Fibroblast of skin of scalp (primary cell): ENCODE results near the gene PPARG. TPM values are rescaled to one million over a fixed set of nuclear protein-coding genes. Genes with fewer than 3 reads are reported as not detected.
"Not testable (repeated sequence)": the region's sequence is repeated elsewhere in the genome, so short reads cannot be mapped to it uniquely, and the experiment has no call there.

ENCODE experiments used
- DNase-seq: peaks from one replicate; pipeline ENCODE4 v3.0.0-alpha.2; 2013
- polyA plus RNA-seq, 2 experiments: library from polyadenylated mRNA; unstranded; fragments of 120-200 nt; gene quantifications; one replicate each; pipeline ENCODE4 v1.2.1, GENCODE V29; 2013; ENCODE audit not compliant: insufficient read length in 2 of 2

Gene PPARG
- 6.1 TPM for polyA plus RNA-seq (2013, experiment 1 of 2; ENCODE audit: insufficient read length)
- polyA plus RNA-seq (2013, experiment 2 of 2; ENCODE audit: insufficient read length): 6.6 TPM

DNA sequence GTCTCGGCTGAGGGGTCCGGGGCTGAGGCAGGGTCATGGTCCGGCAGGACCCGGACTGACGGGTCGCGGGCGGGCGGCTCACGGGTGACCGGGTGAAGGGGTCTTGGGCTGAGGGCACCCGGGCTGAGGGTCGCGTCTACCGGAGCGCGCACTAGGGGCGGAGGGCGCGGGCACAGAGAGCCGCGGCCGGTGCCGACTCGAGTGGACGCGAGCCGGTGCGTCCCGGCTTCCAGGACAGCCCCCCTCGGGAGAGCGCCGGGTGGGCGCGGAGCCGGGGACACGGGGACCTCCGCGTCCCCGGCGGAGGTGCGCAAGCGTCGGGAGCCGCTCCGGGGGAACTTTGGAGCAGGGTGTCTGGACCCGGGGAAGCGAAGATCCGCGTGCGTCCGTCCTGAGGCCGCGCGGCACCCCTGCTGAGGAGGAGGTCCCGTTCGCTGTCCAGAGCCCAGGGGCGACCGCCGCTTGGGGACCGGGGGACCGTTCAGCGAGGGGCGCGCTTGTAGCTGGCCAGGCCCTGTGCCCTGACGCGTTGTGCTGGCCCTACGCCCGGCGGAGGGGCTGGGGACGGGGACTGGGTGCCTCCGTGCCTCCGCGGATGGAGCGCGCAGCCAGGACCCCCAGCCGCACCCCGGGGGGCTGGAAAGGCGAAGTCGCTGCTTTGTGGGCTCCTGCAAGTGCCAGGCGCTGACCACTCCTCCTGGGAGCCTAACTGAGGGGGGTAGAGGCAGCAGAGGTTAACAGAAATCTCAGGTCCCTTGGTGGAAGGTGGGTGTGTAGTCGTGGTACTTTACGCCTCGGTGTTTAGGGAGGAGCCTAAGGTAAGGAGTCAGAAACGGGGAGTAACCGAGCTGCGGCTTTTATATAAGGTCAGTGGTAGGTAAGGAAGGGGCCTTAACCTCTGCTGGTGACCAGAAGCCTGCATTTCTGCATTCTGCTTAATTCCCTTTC is at the start of gene PPARG:
PPARG (plus strand) TSS at position 889 of the 948 bp plus-strand sequence. CDS start 90,642 bp downstream, outside the sequence.
- no peak for DNase-seq

DNA sequence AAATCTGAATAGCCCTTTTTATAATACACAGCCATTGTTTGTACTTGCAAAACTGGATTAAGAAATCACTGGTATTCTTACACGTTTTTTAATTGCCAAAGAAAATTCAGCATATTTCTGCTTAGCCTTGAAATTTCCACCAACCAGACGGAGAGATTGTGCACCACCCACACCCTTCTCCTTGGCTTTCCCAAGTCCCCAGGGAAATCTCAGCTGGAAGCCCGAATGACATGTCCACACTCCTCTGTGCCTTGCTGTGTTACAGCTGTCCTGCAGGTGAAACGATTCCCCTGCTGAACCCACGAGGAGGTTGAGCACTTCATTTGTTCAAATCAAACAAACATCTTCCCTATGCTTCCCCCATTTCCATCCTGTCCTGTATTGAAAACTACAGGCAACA is 49.6 kb upstream of the PPARG start:
- no peak for DNase-seq

DNA sequence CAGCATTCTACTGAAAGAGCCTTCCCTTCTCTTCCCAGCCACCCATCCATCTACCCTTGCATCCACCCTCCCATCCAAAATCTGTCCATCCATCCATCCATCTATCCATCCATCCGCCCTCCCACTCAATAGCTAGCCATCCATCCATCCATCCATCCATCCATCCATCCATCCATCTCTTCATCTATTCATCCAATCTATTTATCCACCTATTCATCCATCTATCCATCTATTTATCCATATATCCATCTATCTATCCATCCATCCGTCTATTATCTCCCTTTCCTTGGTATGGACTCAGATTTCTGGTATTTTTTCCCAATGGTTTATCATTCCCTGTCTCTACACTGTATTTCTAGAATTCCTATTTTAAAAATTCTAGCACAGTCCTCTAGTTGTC is 46.1 kb upstream of the PPARG start:
- no peak for DNase-seq

DNA sequence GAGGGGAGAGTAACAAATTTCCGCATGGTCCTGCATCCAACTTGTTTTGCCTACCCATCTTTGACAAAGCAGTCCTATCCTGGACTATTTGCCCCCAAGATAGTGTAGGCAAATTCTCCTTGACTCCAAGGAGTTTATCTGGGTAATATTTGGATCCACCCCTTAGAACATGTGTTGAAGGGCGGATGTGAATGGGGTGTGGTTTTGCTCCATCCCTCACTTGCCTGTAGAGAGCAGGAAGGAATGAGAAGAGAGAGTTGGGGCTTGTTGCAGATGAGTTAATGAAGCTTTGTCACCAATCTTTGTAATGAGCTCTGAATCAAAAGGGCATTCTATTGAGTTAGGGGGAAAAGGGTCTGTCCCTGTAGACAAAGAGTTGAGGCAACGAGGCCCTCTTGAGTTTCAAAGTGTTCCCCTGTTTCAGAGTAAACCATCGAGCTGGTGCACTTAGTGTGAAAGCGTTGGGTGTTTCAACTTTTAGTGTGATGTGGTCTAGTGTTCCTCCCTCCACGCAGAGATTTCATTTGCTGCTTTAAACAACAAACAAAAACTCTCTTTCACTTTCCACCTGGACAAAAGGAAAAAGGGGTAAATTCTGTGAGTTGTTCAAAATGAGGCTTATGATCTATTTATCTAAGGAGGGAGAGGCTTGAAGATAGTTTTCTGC is 42.2 kb upstream of the PPARG start:
- no peak for DNase-seq

DNA sequence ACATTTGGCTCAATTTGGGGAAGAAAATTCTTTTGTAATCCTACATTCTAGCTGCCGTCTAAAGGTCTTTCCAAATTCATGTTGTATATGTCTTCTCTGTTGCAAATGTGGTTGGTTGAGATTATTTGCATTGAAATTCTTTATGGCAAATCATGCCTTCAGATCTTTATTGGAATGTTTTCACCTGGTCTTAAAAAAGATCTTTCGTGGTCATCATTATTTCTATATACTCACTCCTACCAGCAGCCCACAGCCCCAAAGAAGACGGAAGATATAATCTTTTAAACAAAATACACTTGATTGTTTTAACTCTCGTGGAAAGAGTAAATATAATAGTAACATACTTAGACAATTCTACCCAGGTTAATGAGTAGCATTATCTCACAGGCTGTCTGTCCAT is 41.5 kb upstream of the PPARG start:
- DNase-seq: no peak

DNA sequence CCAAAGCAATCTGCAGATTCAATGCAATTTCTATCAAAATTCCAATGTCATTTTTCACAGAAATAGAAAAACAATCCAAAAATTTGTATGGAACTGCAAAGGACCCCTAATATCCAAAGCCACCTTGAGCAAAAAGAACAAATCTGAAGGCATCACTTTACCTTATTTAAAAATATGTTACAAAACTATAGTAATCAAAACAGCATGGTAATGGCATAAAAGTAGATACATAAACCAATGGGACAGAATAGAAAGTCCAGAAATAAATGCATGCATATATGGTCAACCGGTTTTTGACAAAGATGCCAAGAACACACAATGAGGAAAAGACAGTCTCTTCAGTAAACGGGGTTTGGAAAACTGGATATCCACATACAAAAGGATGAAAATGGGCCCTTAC is 39.4 kb upstream of the PPARG start:
- no peak for DNase-seq

DNA sequence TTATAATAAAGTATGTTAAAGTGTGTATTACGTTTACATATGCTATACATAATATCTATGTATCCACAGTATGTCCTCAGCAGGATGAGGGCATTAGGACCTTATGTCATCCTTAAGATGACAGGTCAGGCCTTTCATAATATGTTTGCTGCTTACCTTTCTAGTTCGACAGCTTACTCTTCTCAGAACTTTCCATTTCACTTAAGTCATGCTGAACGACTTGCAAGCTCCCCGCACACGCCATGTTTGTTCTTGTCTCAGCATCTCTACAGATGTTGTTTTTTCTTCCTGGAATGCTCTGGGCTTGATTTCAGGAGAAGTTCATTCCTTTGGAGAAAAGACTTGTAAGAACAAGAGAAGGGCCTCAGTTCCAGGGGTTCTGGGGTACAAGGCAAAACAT is 36.0 kb upstream of the PPARG start:
- DNase-seq: no peak

DNA sequence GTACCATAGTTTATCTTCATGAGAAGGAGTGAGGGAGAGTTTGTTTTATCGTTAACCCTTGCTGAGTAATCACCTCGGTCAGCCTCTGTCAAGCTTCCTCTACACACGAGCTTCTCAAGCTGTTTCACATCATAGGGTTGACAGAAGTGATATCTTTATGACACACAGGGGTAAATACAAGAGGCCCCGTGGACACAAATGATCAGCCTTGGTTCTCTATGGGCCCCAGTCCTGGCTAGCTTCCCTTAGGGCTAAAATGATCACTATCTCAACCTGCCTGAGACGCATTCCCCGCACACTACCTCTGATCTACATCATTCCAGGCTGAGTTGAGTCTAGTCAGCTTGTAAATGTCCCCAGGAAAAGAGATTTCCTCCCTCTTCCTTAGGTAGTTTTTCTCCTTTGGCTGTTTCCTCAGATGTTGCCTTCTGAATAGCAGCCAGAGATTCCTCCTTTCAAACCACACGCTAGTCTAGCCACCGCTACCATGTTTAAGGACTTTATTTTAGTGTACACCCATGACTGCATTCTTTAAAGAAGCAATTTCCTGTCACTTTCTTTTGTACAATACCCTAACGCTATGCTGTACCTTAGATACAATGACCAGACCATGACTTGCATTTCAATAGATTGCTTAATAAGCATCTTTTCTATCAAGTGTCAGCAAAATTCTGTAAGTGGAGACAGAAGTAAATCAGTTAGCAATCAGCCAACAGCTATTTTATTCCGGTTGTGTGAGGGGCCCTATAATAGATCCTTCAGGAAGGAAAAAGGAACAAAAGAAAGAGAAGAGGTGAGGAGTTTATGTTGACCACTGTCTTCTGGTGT is 35.1 kb upstream of the PPARG start:
- no peak for DNase-seq

DNA sequence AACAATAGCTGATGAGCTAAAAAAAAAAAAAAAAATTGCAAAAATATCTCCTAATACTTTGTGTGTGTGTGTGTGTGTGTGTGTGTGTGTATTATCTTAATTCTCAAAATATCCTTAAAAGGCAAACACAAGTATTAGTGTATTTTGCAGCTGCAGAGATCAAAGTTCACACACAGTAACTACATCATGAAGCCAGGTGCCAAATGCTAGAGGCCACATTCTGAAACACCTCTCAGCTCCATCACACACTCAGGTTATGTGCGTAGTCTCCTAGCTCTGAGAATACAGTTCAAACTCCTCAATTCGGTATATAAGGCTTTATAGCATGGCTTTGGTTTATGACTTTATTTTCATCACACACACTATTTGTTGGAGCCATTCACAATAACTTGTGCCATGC is 33.5 kb upstream of the PPARG start:
- no peak for DNase-seq

DNA sequence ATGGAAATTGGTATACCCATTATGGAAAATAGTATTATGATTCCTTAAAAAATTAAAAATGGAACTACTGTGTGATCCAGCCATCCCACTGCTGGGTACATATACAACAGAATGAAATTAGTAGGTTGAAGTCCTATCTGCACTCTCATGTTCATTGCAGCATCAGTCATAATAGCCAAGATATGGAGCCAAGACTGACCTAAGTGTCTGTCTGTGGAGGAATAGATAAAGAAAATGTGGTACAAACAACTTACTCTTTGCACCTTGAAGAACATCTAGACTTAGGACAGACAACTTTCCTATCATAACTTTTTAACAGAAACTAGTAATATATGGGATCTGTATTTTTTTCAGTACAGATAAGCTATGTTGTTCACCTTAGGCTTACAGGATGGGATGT is 30.0 kb upstream of the PPARG start:
- no peak for DNase-seq

DNA sequence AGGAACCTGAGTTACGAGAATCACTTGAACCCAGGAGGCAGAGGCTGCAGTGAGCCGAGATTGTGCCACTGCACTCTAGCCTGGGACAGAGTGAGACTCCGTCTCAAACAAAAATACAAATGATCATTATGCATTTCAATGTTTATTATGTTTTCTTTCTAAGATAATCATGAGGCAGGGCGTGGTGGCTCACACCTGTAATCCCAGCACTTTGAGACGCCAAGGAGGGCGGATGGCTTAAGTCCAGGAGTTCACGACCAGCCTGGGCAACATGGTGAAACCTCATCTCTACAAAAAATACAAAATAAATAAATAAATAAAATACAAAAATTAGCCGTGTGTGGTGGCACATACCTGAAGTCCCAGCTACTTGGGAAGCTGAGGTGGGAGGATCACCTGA is 26.7 kb upstream of the PPARG start:
- not testable (repeated sequence) for DNase-seq

DNA sequence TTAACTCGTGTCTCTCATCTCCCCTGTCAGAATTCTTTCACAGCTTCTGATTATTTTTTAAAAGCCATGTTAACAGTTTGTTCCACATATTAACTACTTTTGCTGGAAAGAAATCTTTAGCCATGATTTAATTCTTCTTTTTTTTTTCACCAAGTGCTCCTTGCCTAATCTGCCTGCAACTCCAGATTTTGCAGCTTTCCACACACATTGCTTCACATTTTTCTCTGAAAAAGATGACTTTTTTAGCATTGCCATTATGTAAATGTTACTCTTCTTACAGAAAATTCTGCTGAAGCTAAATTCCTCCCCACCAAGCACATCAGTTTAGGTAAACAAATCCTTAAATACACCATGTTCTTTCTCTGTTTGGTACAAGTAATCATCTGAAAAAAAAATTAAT is 23.4 kb upstream of the PPARG start:
- DNase-seq: no peak

DNA sequence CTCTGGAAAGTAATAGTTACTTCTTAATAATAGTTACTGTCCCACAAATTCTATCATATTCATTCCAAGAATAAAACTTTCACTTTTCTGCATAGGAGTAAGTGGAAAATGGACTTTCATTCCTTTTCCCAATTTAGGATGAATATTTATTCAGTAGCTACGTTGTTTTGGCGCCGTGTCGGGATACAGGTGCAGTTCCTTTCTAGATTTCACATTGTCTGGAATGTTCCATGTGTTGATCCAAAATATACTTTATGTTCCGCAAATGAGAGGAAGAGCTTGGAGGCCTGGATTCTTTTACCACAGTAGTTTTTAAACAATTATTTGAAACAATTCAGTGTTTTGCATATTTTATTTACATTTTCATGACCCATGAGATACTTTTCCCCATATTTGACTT is 22.8 kb upstream of the PPARG start:
- no peak for DNase-seq

DNA sequence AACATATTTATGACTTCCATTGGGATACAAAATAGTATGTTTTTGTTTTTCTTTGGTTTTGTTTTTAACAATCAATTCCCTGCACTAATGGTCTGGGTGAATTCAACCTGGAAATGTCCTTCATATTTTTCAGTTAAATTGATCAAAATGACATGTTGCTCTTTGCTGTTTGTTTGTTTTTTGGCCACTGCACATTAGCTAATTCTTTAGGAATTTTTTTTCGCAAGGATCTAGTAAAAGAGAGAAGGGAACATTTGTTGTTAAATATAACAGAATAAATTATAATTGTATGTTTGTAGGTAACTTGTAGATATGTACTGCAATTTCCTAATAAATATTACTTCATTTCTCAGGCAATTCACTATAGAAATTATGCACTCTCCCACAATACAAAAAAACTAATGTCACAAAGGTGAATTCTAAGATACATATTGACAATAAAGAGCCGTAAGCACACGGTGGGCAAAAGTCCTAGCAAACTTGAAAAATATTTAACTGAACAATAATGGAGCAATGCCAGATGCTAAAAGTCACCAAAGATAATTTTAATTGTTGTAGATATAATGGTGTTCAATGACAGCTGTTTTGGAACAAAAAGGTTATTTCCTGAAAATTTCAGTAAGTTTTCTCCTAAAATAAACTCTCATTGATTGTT is 21.4 kb upstream of the PPARG start:
- DNase-seq: no peak

DNA sequence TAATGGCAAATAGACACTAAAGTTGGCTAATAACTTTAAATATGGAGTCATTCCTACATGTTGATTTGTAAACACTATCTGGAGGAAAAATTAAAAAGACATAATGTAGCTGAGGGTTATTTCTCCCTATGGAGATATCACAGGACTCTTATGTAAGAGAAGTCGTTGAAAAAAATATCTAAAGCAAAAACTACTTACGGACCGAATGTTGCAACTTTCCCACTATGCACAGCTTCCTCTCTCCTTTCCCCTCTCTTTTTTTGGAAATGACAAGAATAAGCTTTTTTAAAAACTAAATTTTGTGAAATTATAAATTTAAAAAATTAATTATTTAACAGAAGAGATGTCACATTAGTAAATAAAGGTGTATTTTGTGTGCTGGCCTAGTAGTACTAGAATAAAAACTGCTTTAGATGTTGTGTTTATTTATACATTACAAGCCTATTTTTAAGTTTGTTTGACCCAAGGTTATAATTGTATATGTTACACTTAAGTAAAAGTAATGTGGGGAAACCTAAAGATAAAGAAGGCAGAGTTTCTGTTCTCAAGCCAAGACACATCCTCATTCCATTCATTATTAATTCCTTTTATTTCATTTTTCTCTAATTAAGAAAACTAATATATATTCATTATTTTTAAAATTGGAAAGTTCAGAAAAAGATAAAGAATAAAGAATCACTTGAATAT is 20.7 kb upstream of the PPARG start:
- no peak for DNase-seq

DNA sequence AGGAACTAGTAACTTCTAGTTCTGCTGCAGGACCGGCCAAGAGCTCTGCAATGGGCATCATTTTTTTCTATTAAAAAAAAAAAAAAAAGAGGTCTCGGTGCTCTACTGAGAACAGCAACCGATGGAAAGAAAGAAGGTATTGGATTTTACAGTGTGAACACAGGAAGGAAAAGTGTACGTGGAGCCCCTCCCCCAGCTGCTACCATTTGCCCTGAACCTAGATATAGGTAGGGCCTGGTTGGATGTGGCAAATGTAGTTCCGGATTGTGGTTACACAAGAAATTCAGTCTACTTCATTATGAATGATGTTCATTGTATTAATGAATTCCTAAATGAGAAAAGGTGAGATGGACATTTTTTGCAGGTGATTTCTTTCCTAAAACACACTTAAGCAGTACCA is 17.9 kb upstream of the PPARG start:
- DNase-seq: no peak

DNA sequence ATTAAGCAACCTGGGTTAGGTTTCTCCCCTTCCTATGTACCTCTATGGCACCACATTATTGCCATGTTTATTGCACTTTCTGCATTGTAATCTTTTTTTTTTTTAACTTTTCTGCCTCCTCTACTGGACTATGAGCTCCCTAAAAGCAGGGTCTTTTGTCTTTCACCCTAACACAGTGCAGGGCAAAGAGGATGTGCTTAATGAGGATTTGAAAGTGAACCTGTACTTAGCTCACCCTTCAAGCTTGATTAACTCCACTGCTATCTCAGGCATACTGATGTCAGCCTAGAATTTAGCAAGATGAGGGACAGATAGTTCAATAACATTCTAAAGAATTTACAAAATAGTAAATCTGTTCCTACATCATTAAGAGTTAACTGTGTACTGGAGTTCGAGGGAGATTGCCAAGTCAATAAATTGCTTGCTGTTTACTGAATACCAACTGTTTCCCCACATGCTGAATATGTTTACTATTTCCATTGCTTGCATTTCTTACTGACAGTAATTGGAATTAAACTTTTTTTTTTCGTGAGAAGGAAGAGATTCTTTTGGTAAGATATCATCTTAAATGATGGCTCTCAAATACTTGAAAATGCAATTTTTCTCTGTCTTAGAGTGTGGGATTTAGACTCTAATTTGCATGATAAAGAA is 15.7 kb upstream of the PPARG start:
- peak; percentile 20 for DNase-seq

DNA sequence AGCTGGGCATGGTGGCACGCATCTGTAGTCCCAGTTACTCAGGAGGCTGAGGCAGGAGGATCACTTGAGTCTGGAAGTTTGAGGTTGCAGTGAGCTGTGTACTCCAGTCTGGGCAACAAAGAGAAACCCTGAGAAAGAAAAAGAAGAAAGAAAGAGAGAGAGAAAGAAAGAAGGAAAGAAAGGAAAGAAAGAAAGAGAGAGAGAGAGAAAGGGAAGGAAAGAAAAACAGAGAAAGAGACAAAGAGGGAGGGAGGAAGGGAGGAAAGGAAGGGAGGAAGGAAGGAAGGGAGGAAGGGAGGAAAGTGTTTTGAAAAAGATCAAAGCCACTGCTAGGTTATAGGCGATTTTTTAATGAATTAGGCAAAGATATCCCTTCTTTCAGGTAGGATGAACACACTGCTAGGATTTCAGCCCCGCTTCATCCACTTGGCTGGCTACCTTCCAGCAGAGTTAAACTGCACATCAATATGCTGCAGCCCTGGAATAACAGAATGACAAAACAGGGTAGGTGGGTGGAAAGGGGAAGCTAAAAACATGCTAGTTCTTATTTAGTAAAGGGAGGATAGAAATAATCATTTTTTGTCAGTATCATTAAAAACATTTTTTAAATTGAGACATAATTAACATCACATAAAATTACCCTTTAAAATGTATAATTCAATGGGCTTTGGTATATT is 12.8 kb upstream of the PPARG start:
- DNase-seq: no peak

DNA sequence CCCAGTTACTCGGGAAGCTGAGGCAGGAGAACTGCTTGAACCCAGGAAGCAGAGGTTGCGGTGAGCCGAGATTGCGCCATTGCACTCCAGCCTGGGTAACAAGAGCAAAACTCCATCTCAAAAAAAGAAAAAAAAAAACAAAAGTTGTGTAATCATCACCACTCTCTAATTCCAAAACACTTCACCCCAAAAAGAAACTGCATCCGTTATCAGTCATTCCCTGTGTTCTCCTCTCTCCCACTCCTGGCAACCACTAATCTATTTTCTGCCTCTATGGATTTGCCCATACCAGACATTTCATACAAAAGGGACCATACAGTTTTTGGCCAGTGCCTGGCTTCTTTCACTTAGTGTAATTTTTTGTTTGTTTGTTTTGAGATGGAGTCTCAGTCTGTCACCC is 12.0 kb upstream of the PPARG start:
- DNase-seq: not testable (repeated sequence)

DNA sequence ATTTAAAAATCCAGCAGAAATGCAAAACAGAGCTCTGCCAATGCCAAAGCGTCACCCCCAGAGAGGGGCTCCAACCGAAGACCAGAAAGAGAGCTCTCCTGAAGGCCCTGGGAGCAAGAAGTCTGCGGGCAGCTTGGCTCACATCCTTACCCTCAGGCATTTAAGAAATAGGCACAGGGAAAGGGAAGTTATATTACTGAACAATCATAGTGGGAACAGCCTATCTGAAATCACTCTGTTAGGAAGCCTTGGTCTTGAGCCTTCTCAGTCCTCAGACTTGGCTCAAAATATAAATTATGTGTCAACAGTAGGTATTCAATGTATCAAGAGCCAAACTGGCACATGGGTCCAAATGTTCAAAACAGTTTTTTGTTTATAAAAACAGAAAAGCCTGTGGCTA is 10.3 kb upstream of the PPARG start:
- no peak for DNase-seq
